ENCODE results near the gene CTSW.

DNA sequence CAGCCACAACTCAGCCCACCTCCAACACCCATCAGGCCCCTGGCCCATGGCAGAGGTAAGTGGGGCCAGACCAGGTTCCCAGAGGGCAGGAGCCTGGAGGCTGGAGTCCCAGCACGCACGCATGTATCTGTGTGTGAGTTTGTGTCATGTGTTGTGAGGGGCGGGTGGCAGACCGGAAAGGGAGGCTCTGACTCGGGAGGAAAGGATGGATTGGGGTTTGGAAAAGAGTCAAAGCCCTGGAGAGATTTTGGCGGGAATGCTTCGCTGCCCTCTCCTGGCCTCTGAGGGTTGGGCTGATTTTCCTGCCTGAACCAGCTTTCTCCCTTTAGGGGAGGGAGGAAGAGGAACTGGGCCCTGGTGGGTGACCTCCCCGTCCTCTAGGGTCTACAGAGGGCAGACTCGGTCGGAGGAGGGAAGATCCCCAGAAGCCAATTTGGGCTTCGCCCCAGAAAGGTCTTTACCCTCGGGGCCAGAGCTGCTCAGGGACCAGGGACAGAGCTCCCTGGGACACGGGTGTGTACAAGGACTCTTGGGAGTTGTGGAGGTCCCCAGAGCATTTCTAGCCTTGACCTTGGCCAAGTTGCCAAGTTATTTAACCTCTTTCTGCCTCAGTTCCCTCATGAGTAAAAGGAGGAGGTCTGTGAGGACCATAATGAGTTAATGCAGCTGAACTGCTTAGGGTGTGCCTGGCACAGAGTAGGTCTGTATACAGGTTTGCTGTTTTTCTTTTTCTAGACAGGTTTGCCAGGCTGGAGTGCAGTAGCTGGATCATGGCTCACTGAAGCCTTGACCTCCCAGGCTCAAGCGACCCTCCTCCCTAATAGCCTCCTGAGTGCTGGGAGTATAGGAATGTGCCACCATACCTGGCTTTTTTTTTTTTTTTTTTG is 32.3 kb downstream of the CTSW start:
- TF ChIP-seq POLR2A (IDR thresholded peaks at IDR 0.05; ENCODE audit: low read length) = no peak
- no peak for TF ChIP-seq GATA1 (IDR thresholded peaks at IDR 0.05; ENCODE audit: low read depth, low read length)

Data from erythroblast (primary cell).